K562 (cell line): ENCODE results near the gene HSD17B8. TPM values are rescaled to one million over a fixed set of nuclear protein-coding genes. Genes with fewer than 3 reads are reported as not detected.

Source experiments
- CEBPG ChIP-seq, 3 experiments: fragments of 200-800 bp in 1 of 3; sonication (Bioruptor generic) in 1 of 3; sonication (generic) in 1 of 3; formaldehyde crosslinking in 1 of 3; IDR thresholded peaks in 2 of 3; conservative IDR thresholded peaks in 1 of 3; 2 replicates each; pipeline versions ENCODE4 v1.6.1 to v1.8.0; 2016 to 2022; ENCODE audit warnings: missing compliant biosample characterization in 2 of 3, missing genetic modification characterization in 2 of 3, mild to moderate bottlenecking in 1 of 3, missing genetic modification reagents in 1 of 3
- CREB1 ChIP-seq, 2 experiments: sonication (generic) in 1 of 2; formaldehyde crosslinking in 1 of 2; IDR thresholded peaks; 2 replicates each; pipeline versions ENCODE4 v1.6.1 to v1.8.0; 2012 to 2022; ENCODE audit warnings: inconsistent platforms in 1 of 2, mild to moderate bottlenecking in 1 of 2, missing genetic modification reagents in 1 of 2, moderate library complexity in 1 of 2
- ELF2 ChIP-seq: fragments of 250-450 bp; sonication (Bioruptor Pico); IDR thresholded peaks from 2 replicates; pipeline ENCODE4 v1.5.0; 2021; ENCODE audit warnings: mild to moderate bottlenecking
- FOXA1 ChIP-seq: fragments of 450-650 bp; IDR thresholded peaks from 2 replicates; pipeline ENCODE4 v1.6.1; 2016; ENCODE audit warnings: mild to moderate bottlenecking, borderline replicate concordance
- GABPB1 ChIP-seq: sonication (generic); formaldehyde crosslinking; IDR thresholded peaks from 2 replicates; pipeline ENCODE4 v1.8.0; 2022; ENCODE audit warnings: mild to moderate bottlenecking, missing genetic modification reagents
- HDAC1 ChIP-seq, 2 experiments: fragments of 450-650 bp; IDR thresholded peaks; 2 replicates each; pipeline ENCODE4 v1.6.1; 2016 to 2017; ENCODE audit warnings: inconsistent platforms in 1 of 2, mild to moderate bottlenecking in 1 of 2, moderate library complexity in 1 of 2
- ILF3 ChIP-seq: fragments of 450-650 bp; IDR thresholded peaks from 2 replicates; pipeline ENCODE4 v1.6.1; 2018; ENCODE audit warnings: antibody characterized with exemption, mild to moderate bottlenecking, moderate library complexity, borderline replicate concordance
- POLR2A ChIP-seq: fragments of 450-650 bp; conservative IDR thresholded peaks from 2 replicates; pipeline ENCODE4 v1.6.1; 2016
- POLR2H ChIP-seq: IDR thresholded peaks from 2 replicates; pipeline ENCODE4 v1.6.1; 2016; ENCODE audit warnings: missing genetic modification characterization, low read depth, mild to moderate bottlenecking, control low read depth, missing compliant biosample characterization, moderate library complexity
- RAD21 ChIP-seq, 2 experiments: fragments of 250-450 bp in 1 of 2; fragments of 450-650 bp in 1 of 2; sonication (Bioruptor Pico) in 1 of 2; formaldehyde crosslinking in 1 of 2; IDR thresholded peaks in 1 of 2; conservative IDR thresholded peaks in 1 of 2; 2 replicates each; pipeline versions ENCODE4 v1.4.0 to v1.8.0; 2020 to 2022; ENCODE audit warnings: mild to moderate bottlenecking in 2 of 2, moderate library complexity in 1 of 2
- RBBP5 ChIP-seq: fragments of 200-600 bp; sonication (generic); IDR thresholded peaks from 2 replicates; pipeline ENCODE4 v1.6.1; 2012; ENCODE audit warnings: borderline replicate concordance, mild to moderate bottlenecking, low read length, control low read depth, inconsistent platforms; ENCODE audit not compliant: insufficient read depth, poor library complexity, severe bottlenecking
- RHOXF2B ChIP-seq: fragments of 250-450 bp; sonication (Bioruptor Pico); conservative IDR thresholded peaks from 2 replicates; pipeline ENCODE4 v1.5.1; 2021
- SUPT5H ChIP-seq: fragments of 450-650 bp; IDR thresholded peaks from 2 replicates; pipeline ENCODE4 v1.6.1; 2016
- TOE1 ChIP-seq, 2 experiments: fragments of 450-650 bp in 1 of 2; sonication (generic) in 1 of 2; formaldehyde crosslinking in 1 of 2; IDR thresholded peaks; 2 replicates each; pipeline versions ENCODE4 v1.7.1 to v1.8.0; 2016 to 2022; ENCODE audit warnings: borderline replicate concordance in 2 of 2, mild to moderate bottlenecking in 2 of 2, antibody characterized with exemption in 1 of 2, inconsistent platforms in 1 of 2, low read depth in 1 of 2, missing genetic modification reagents in 1 of 2, moderate library complexity in 1 of 2
- TRIM24 ChIP-seq, 2 experiments: fragments of 450-650 bp; IDR thresholded peaks; 2 replicates each; pipeline ENCODE4 v1.6.1; 2016
- polyA plus RNA-seq, 8 experiments: library from polyadenylated mRNA; depleted of rRNA in 4 of 8; stranded (reverse) in 5 of 8; unstranded in 3 of 8; fragments of >200 nt; fragmentation: Nextera tagmentation in 2 of 8; fragmentation: Illumina TruSeq in 1 of 8; extraction: Ambion mirVana in 2 of 8; extraction: Trizol in 1 of 8; gene quantifications; 2 replicates each; pipeline versions ENCODE4 v1.2.1 to v1.2.3, GENCODE V29; 2011 to 2014; ENCODE audit warnings: inconsistent platforms in 1 of 8, missing spikeins in 1 of 8
- total RNA-seq, 7 experiments: library from RNA; depleted of rRNA in 6 of 7; stranded (reverse); fragments of >200 nt in 6 of 7; fragmentation: Illumina TruSeq in 2 of 7; extraction: Trizol in 2 of 7; gene quantifications; 2 replicates each; pipeline versions ENCODE4 v1.2.1 to v1.2.3, GENCODE V29; 2011 to 2021; ENCODE audit warnings: low replicate concordance in 1 of 7
- TF ChIP-seq, protein P1 (sequence below): fragments of 450-650 bp; IDR thresholded peaks from 2 replicates; pipeline ENCODE4 v1.6.1; 2016; ENCODE audit warnings: antibody characterized with exemption
- TF ChIP-seq, protein P2 (sequence below): sonication (generic); formaldehyde crosslinking; IDR thresholded peaks from 2 replicates; pipeline ENCODE4 v1.8.0; 2022; ENCODE audit warnings: mild to moderate bottlenecking, missing genetic modification reagents
- TF ChIP-seq, protein P3 (sequence below), 2 experiments: fragments of 450-650 bp in 1 of 2; sonication (generic) in 1 of 2; formaldehyde crosslinking; conservative IDR thresholded peaks; 2 replicates each; pipeline versions ENCODE4 v1.4.0 to v1.8.1; 2020 to 2022; ENCODE audit warnings: mild to moderate bottlenecking in 1 of 2, missing genetic modification reagents in 1 of 2
- TF ChIP-seq, protein P4 (sequence below): sonication (generic); formaldehyde crosslinking; IDR thresholded peaks from 2 replicates; pipeline ENCODE4 v1.9.0; 2022; ENCODE audit warnings: mild to moderate bottlenecking, missing genetic modification reagents
- TF ChIP-seq, protein P5 (sequence below): fragments of 200-800 bp; sonication (Bioruptor generic); IDR thresholded peaks from 2 replicates; pipeline ENCODE4 v1.6.1; 2017; ENCODE audit warnings: missing genetic modification characterization, missing compliant biosample characterization

HSD17B8 gene
- total and polyA plus RNA-seq, 9 of the 15 experiments (the other 6 are each of a cell fraction or from before 2014, with no cell fraction given), result 3.7 to 35.2 (median 14.2) TPM

DNA sequence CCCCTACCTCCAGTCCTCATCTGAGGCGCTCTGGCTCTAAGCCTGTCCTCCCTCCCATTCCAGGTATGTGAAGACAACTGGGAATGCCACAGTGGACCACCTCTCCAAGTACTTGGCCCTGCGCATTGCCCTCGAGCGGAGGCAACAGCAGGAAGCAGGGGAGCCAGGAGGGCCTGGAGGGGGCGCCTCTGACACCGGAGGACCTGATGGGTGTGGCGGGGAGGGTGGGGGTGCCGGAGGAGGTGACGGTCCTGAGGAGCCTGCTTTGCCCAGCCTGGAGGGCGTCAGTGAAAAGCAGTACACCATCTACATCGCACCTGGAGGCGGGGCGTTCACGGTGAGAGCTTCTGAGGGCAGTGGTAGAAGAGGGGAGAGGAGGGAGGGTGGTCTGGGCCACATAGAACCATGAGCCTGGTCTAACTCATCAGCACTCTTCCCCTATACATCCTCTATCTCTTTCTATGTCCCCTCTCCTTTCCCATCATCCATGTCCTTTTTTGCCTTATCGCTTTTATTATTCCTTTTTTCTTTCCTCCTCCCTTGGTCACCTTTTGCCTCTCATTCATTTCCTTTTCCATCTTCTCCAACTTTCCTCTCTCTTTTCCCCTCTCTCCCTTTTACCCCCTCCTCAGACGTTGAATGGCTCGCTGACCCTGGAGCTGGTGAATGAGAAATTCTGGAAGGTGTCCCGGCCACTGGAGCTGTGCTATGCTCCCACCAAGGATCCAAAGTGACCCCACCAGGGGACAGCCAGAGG is 7.4 kb downstream of the HSD17B8 start (continued):
- TF ChIP-seq RHOXF2B (CRISPR knock-in tag) (no peak), GABPB1 (CRISPR knock-in tag) (no peak), HDAC1 (IDR thresholded peaks at IDR 0.05) (0 out of 4 replicates have a peak, but pooled peaks of 1 of the 2 experiments have one; percentile 13), RAD21 (CRISPR knock-in tag; conservative IDR thresholded peaks at IDR 0.05 in 1 of 2, IDR thresholded peaks at IDR 0.05 in 1 of 2) (no peak), SUPT5H (peak; percentile 35; the same call in 1 of the 2 replicates), TRIM24 (IDR thresholded peaks at IDR 0.05) (no peak), ILF3 (no peak), FOXA1 (no peak), CEBPG (CRISPR knock-in tag; IDR thresholded peaks at IDR 0.05) (no peak), CEBPG (tag; conservative IDR thresholded peaks at IDR 0.05 in 1 of 2, IDR thresholded peaks at IDR 0.05 in 1 of 2) (no peak), POLR2A (peak; percentile 36), CREB1 (IDR thresholded peaks at IDR 0.05) (no peak), CREB1 (CRISPR knock-in tag; IDR thresholded peaks at IDR 0.05) (no peak), POLR2H (tag) (no peak), RBBP5 (no peak), ELF2 (CRISPR knock-in tag) (no peak), TOE1 (IDR thresholded peaks at IDR 0.05; ENCODE audit: borderline replicate concordance) (no peak), TOE1 (CRISPR knock-in tag; IDR thresholded peaks at IDR 0.05; ENCODE audit: borderline replicate concordance, low read depth) (no peak)
- TF ChIP-seq, protein P1, sequence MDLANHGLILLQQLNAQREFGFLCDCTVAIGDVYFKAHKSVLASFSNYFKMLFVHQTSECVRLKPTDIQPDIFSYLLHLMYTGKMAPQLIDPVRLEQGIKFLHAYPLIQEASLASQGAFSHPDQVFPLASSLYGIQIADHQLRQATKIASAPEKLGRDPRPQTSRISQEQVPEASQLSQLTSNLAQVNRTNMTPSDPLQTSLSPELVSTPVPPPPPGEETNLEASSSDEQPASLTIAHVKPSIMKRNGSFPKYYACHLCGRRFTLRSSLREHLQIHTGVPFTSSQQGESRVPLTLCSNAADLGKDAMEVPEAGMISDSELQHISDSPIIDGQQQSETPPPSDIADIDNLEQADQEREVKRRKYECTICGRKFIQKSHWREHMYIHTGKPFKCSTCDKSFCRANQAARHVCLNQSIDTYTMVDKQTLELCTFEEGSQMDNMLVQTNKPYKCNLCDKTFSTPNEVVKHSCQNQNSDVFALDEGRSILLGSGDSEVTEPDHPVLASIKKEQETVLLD, result no peak
- TF ChIP-seq, protein P2, sequence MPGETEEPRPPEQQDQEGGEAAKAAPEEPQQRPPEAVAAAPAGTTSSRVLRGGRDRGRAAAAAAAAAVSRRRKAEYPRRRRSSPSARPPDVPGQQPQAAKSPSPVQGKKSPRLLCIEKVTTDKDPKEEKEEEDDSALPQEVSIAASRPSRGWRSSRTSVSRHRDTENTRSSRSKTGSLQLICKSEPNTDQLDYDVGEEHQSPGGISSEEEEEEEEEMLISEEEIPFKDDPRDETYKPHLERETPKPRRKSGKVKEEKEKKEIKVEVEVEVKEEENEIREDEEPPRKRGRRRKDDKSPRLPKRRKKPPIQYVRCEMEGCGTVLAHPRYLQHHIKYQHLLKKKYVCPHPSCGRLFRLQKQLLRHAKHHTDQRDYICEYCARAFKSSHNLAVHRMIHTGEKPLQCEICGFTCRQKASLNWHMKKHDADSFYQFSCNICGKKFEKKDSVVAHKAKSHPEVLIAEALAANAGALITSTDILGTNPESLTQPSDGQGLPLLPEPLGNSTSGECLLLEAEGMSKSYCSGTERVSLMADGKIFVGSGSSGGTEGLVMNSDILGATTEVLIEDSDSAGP (CRISPR knock-in tag), result no peak
- TF ChIP-seq, protein P3, sequence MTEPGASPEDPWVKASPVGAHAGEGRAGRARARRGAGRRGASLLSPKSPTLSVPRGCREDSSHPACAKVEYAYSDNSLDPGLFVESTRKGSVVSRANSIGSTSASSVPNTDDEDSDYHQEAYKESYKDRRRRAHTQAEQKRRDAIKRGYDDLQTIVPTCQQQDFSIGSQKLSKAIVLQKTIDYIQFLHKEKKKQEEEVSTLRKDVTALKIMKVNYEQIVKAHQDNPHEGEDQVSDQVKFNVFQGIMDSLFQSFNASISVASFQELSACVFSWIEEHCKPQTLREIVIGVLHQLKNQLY (CRISPR knock-in tag; conservative IDR thresholded peaks at IDR 0.05), result no peak
- TF ChIP-seq, protein P4, sequence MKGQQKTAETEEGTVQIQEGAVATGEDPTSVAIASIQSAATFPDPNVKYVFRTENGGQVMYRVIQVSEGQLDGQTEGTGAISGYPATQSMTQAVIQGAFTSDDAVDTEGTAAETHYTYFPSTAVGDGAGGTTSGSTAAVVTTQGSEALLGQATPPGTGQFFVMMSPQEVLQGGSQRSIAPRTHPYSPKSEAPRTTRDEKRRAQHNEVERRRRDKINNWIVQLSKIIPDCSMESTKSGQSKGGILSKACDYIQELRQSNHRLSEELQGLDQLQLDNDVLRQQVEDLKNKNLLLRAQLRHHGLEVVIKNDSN (CRISPR knock-in tag), result no peak
- TF ChIP-seq, protein P5, sequence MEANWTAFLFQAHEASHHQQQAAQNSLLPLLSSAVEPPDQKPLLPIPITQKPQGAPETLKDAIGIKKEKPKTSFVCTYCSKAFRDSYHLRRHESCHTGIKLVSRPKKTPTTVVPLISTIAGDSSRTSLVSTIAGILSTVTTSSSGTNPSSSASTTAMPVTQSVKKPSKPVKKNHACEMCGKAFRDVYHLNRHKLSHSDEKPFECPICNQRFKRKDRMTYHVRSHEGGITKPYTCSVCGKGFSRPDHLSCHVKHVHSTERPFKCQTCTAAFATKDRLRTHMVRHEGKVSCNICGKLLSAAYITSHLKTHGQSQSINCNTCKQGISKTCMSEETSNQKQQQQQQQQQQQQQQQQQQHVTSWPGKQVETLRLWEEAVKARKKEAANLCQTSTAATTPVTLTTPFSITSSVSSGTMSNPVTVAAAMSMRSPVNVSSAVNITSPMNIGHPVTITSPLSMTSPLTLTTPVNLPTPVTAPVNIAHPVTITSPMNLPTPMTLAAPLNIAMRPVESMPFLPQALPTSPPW (CRISPR knock-in tag), result no peak
